HG03103 (cell line): ENCODE measurements around the gene SNX22.

Experiments used
- ATAC-seq: cut with Tn5 transposase; IDR thresholded peaks from one replicate; pipeline ENCODE4 v1.9.1; 2021; ENCODE audit warnings: low read depth; ENCODE audit not compliant: unreplicated experiment

SNX22 gene

DNA sequence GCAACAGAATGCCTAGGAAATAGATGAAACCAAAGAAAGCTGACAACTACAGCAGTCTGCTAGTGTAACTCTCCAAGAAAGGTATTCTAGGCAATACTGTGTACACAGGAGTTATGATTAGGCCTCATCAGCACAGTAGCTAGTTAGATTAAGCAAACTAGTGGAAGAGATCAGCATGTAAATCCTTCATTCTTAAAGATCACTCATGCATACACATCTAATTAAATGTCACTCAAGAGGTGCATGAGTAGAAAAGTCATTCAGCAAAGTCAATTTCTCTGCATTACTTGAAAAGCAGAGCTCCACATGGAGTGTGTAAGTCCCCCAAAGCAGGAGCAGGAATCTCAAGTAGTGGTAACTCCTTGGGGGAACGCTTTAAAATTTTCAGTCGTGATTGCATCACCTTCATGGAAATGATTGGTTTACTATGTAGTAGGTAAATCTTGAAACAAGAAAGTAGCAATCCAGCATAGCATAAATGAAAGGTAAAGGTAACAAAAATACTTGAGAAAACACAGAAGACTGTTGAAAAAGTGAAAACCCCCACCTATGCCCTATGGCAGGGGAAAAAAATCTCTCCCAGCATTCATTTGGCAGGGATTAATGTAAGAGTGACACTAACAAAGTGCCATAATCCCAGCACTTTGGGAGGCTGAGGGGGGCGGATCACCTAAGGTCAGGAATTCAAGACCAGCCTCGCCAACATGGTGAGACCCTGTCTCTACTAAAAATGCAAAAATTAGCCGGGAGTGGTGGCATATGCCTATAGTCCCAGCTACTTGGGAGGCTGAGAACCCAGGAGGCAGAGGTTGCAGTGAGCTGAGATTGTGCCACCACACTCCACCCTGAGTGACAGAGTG is 40.7 kb downstream of the SNX22 start:
- no peak for ATAC-seq

DNA sequence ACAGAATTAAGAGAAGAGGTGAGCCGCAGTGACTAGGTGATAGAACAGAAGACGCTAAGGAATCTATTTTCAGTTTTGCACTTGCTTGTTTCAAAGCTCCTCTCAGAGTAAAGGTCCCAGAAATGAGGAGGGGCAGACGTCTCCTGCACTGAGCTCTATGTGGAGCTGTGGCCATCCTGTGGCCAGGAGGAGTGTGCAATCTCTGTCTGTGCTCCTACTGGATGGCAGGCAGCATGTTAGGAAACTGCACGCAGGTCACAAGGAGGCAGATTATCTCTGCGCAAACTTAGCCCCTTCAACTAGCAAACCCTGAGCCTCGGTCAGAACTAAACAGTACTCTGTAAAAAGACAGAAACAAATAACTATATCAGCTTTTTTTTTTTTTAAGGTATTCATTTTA is 42.4 kb downstream of the SNX22 start:
- no peak for ATAC-seq

DNA sequence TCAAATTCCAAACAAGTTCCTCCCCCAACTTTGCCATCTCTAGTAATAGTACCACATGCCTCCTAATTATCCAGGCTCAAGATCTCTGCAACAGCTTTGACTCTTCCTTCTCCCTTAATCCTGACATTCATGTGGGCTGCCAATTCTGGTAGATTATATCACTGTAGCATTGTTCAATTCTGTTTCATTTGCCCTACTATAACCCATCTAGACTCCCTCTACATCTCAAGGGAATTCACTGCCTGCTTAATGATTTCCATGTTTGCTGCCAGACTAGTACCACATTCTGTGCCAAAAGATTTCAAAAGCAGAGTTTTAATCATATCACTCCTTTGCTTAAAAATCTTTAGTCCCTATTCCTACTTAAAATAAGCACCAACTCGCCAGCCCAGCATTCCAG is 45.9 kb downstream of the SNX22 start:
- no peak for ATAC-seq

DNA sequence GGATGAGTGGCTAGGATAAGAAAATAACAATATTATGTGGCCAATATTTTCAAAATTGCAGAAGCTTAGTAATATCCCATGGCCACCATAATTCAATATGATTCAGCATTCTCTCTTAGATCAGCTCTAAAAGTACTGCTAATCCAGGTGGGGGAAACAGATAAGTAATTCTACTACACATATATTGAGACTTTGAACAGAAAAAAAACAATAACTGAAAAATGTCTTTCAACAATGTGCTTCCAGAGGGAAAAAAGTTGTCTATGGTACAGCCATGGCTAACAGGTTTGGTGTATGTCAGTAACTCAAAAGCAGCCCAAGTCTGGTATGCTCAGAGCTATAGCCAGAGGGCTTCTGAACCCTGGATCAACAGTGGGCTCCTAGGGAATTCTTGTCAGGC is 53.7 kb downstream of the SNX22 start:
- ATAC-seq: no peak
